ENCODE results near the gene DIMT1. TPM values are rescaled to one million over a fixed set of nuclear protein-coding genes. Genes with fewer than 3 reads are reported as not detected.
A peak's percentile ranks its signal among the peaks of the same experiment; 100 is the strongest.

The DIMT1 gene
- total and polyA plus RNA-seq, 2 of the 8 experiments (the other 6 are each of a cell fraction or from before 2014, with no cell fraction given), result 19.3 to 42.1 TPM

DNA sequence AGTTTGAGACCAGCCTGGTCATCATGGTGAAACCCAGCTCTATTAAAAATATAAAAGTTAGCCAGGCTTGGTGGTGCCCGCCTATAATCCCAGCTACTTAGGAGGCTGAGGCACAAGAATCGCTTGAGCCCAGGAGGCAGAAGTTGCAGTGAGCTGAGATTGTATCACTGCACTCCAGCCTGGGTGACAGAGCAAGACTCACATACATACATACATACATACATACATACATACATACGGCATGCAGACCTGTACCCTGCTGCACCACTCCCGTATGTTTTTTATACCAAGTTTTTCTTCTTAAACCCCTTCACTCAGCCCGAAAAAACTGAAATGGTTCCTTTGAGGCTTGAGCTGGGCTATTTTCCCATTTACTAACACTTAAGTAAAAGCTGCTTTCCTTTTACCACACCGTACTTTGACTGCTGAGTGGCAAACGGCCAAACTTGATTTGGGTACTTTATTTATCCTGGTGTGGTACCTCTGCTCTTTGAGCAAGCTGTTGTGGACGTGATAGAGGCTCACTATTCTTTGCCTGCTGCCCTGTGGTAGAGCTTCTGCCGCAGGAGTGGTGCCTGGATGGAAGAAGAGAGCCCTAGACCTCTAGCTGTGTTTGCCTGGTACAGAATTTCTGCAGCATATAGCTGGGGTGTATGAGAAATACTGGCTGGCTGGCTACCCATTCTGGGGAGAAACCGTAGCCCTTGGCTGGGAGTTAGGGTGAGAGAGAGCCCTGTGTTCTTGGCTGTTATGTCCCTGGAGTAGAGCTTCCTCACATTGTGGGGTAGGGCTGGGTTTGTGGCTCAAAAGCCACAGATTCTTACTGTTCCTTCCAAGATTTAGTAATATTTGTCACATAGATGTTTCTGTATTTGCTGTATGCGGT lies 28.3 kb upstream of the DIMT1 start:
- DNase-seq (ENCODE audit: low read depth in 1 of 2, low spot score in 2 of 2) (no peak), FAIRE-seq (no peak)
- Histone ChIP-seq H3K56ac (replicated peaks; ENCODE audit: insufficient read length, low read depth, low read length) (no peak overlapping the region), H3K79me2 (ENCODE audit: control insufficient read depth in 1 of 2, insufficient read depth in 2 of 2, low read length in 2 of 2) (peaks cover 3 to 84% of the 10 kb centered on the region in 2 experiments; a peak in 2 of 4 replicates), H3K14ac (ENCODE audit: insufficient read length) (no peak overlapping the region), H2BK5ac (ENCODE audit: low read depth, low read length) (no peak overlapping the region), H3K27me3 (replicated peaks in 1 of 4; ENCODE audit: control insufficient read depth in 3 of 4, extremely low read depth in 1 of 4, insufficient read depth in 3 of 4, low read length in 3 of 4) (no peaks in the 10 kb centered on the region), H2BK15ac (ENCODE audit: low read length) (no peak overlapping the region), H3K27ac (ENCODE audit: low read depth, low read length) (no peak overlapping the region), H3K9ac (replicated peaks in 1 of 4; ENCODE audit: extremely low read depth in 1 of 4, low read depth in 3 of 4, low read length in 3 of 4) (no peak overlapping the region), H2AK5ac (ENCODE audit: low read depth, low read length) (no peak overlapping the region), H2BK20ac (ENCODE audit: low read length) (no peak overlapping the region), H4K20me1 (replicated peaks in 1 of 2; ENCODE audit: control insufficient read depth in 1 of 2, insufficient read depth in 2 of 2, low read length in 2 of 2) (peaks cover 2 to 4% of the 10 kb centered on the region in 2 experiments), H3K9me3 (ENCODE audit: insufficient read depth in 2 of 2, low read depth in 1 of 2, low read length in 1 of 2) (no peaks in the 10 kb centered on the region), H3K79me1 (ENCODE audit: low read depth, low read length) (peaks cover 11% of the 10 kb centered on the region), H2BK120ac (replicated peaks; ENCODE audit: low read depth, low read length) (no peak overlapping the region), H4K5ac (ENCODE audit: insufficient read length, low read depth, low read length) (no peak overlapping the region), H2AFZ (ENCODE audit: low read length) (no peak overlapping the region), H3K23me2 (ENCODE audit: low read depth, low read length) (no peaks in the 10 kb centered on the region), H3K4me3 (ENCODE audit: extremely low read depth in 1 of 4, insufficient read depth in 2 of 4, low read depth in 3 of 4, low read length in 4 of 4) (no peak overlapping the region), H3K4ac (replicated peaks; ENCODE audit: insufficient read length, low read depth, low read length) (no peak overlapping the region), H4K8ac (ENCODE audit: extremely low read depth, insufficient read depth, low read length) (peak overlapping the region; percentile 28; the same call in 1 of the 2 replicates), H2BK12ac (ENCODE audit: low read depth, low read length) (no peak overlapping the region), H3K23ac (ENCODE audit: insufficient read length) (no peak overlapping the region), H3K36me3 (ENCODE audit: control insufficient read depth in 2 of 4, insufficient read depth in 4 of 4, low read length in 3 of 4) (no peaks in the 10 kb centered on the region), H3K4me2 (ENCODE audit: insufficient read depth in 1 of 2, low read depth in 2 of 2, low read length in 2 of 2) (no peak overlapping the region), H4K91ac (replicated peaks; ENCODE audit: insufficient read length, low read length) (no peak overlapping the region), H3K4me1 (replicated peaks in 1 of 4; ENCODE audit: control insufficient read depth in 3 of 4, insufficient read depth in 4 of 4, low read length in 3 of 4) (no peaks in the 10 kb centered on the region), H3K18ac (ENCODE audit: extremely low read depth, low read length) (no peak overlapping the region)
- CTCF ChIA-PET (ENCODE audit: partially characterized antibody), result interaction anchor here (0.9 to 5.2 kb wide), 4 partner anchors 11 to 349 kb away, joined by 4 to 32 read pairs (median 6); no protein-coding TSS in a partner anchor
- WGBS, 2 experiments (ENCODE audit: extremely low coverage in 1 of 2, insufficient coverage in 1 of 2, insufficient read length in 1 of 2, insufficient replicate concordance in 2 of 2, low coverage in 1 of 2, low lambda C conversion rate in 2 of 2, missing lambda C conversion rate in 1 of 2), result 89% methylated on average over 11 of the region's 11 CpGs; no CpG with 5 or more reads in 1 of the 2 experiments
- POLR2A ChIA-PET (ENCODE audit: partially characterized antibody), result interaction anchor here (2.0 to 3.3 kb wide), 2 partner anchors 19 to 28 kb away, joined by 5 to 11 read pairs; partner anchors contain the start of gene DIMT1
- TF ChIP-seq SP1 (IDR thresholded peaks at IDR 0.05; ENCODE audit: low read depth, low read length) (no peak), JUN (IDR thresholded peaks at IDR 0.05; ENCODE audit: low read depth, low read length) (no peak), RFX5 (IDR thresholded peaks at IDR 0.05; ENCODE audit: borderline replicate concordance, low read depth, low read length) (no peak), RXRA (IDR thresholded peaks at IDR 0.05; ENCODE audit: insufficient read depth, low read depth, low read length) (no peak), HDAC6 (IDR thresholded peaks at IDR 0.05; ENCODE audit: low read depth, low read length) (no peak), MAFK (IDR thresholded peaks at IDR 0.05; ENCODE audit: low read depth, low read length) (no peak), RNF2 (IDR thresholded peaks at IDR 0.05; ENCODE audit: borderline replicate concordance, low read depth, low read length, missing control alignments, poor library complexity, severe bottlenecking) (no peak), HDAC2 (IDR thresholded peaks at IDR 0.05; ENCODE audit: borderline replicate concordance in 1 of 2, low read depth in 2 of 2, low read length in 2 of 2) (no peak), EGR1 (IDR thresholded peaks at IDR 0.05; ENCODE audit: borderline replicate concordance, low read depth, low read length) (no peak), TAF1 (IDR thresholded peaks at IDR 0.05; ENCODE audit: low read depth, low read length) (no peak), TCF12 (IDR thresholded peaks at IDR 0.05; ENCODE audit: low read depth, low read length) (no peak), SUZ12 (IDR thresholded peaks at IDR 0.05; ENCODE audit: low read length) (no peak)
